Trophoblast cell (in vitro differentiated cells and primary cell): ENCODE data around the gene KDM2A.
"Not testable (repeated sequence)": the region's sequence is repeated elsewhere in the genome, so short reads cannot be mapped to it uniquely, and the experiment has no call there.

Experiments
- DNase-seq, 2 donors: peaks; one replicate each; pipeline ENCODE4 v3.0.0-alpha.2; 2016
- H2AFZ ChIP-seq: 2 replicates; pipeline ENCODE4 v1.6.1; 2013; ENCODE audit warnings: low read length, moderate library complexity, mild to moderate bottlenecking; ENCODE audit not compliant: insufficient read depth, poor library complexity
- H2AK5ac ChIP-seq: 2 replicates; pipeline ENCODE4 v1.6.1; 2013; ENCODE audit warnings: mild to moderate bottlenecking, low read length
- H2BK120ac ChIP-seq: 2 replicates; pipeline ENCODE4 v1.6.1; 2013; ENCODE audit warnings: low read length, mild to moderate bottlenecking, moderate library complexity; ENCODE audit not compliant: insufficient read depth, poor library complexity
- H2BK12ac ChIP-seq: 2 replicates; pipeline ENCODE4 v1.6.1; 2013; ENCODE audit warnings: mild to moderate bottlenecking, low read length, moderate library complexity
- H2BK5ac ChIP-seq: 2 replicates; pipeline ENCODE4 v1.6.1; 2013; ENCODE audit warnings: low read length, low read depth, moderate library complexity, mild to moderate bottlenecking; ENCODE audit not compliant: poor library complexity
- H3K14ac ChIP-seq: 2 replicates; pipeline ENCODE4 v1.6.1; 2013; ENCODE audit warnings: mild to moderate bottlenecking, low read length
- H3K18ac ChIP-seq: 2 replicates; pipeline ENCODE4 v1.6.1; 2013; ENCODE audit warnings: mild to moderate bottlenecking, low read length
- H3K23ac ChIP-seq: 2 replicates; pipeline ENCODE4 v1.6.1; 2013; ENCODE audit warnings: low read length
- H3K27ac ChIP-seq: 2 replicates; pipeline ENCODE4 v1.5.1; 2013; ENCODE audit warnings: low read depth, mild to moderate bottlenecking, inconsistent platforms, low read length, moderate library complexity
- H3K27me3 ChIP-seq: 2 replicates; pipeline ENCODE4 v1.6.1; 2013; ENCODE audit warnings: inconsistent platforms, mild to moderate bottlenecking, low read length, moderate library complexity; ENCODE audit not compliant: insufficient read depth
- H3K36me3 ChIP-seq, 2 experiments: 1 replicate in 1 of 2; 2 replicates in 1 of 2; pipeline ENCODE4 v1.6.1; 2013; ENCODE audit warnings: low read length in 2 of 2, mild to moderate bottlenecking in 2 of 2, moderate library complexity in 1 of 2; ENCODE audit not compliant: insufficient read depth in 2 of 2, control insufficient read depth in 1 of 2
- H3K4ac ChIP-seq: 2 replicates; pipeline ENCODE4 v1.6.1; 2013; ENCODE audit warnings: low read depth, mild to moderate bottlenecking, low read length, moderate library complexity
- H3K4me1 ChIP-seq, 2 experiments: 1 replicate in 1 of 2; 2 replicates in 1 of 2; pipeline ENCODE4 v1.6.1; 2013; ENCODE audit warnings: low read length in 2 of 2, mild to moderate bottlenecking in 2 of 2, moderate library complexity in 1 of 2; ENCODE audit not compliant: insufficient read depth in 2 of 2, control insufficient read depth in 1 of 2
- H3K4me2 ChIP-seq: 2 replicates; pipeline ENCODE4 v1.6.1; 2013; ENCODE audit warnings: inconsistent platforms, mild to moderate bottlenecking, low read length, moderate library complexity
- H3K4me3 ChIP-seq: 2 replicates; pipeline ENCODE4 v1.5.1; 2013; ENCODE audit warnings: mild to moderate bottlenecking, low read depth, low read length, inconsistent platforms
- H3K79me1 ChIP-seq: one replicate; pipeline ENCODE4 v1.6.1; 2013; ENCODE audit warnings: low read length
- H3K79me2 ChIP-seq: 2 replicates; pipeline ENCODE4 v1.6.1; 2013; ENCODE audit warnings: low read length, mild to moderate bottlenecking; ENCODE audit not compliant: control insufficient read depth, insufficient read depth, poor library complexity
- H3K9ac ChIP-seq: 2 replicates; pipeline ENCODE4 v1.6.1; 2013; ENCODE audit warnings: mild to moderate bottlenecking, low read length
- H3K9me3 ChIP-seq: 2 replicates; pipeline ENCODE4 v1.6.1; 2013; ENCODE audit warnings: low read depth, mild to moderate bottlenecking, control low read depth, inconsistent platforms, low read length; ENCODE audit not compliant: insufficient read depth
- H4K12ac ChIP-seq: 2 replicates; pipeline ENCODE4 v1.6.1; 2013; ENCODE audit warnings: low read depth, mild to moderate bottlenecking, low read length, moderate library complexity
- H4K8ac ChIP-seq: 2 replicates; pipeline ENCODE4 v1.6.1; 2013; ENCODE audit warnings: low read depth, mild to moderate bottlenecking, low read length, moderate library complexity
- H4K91ac ChIP-seq: one replicate; pipeline ENCODE4 v1.6.1; 2013; ENCODE audit warnings: low read depth, mild to moderate bottlenecking, low read length, moderate library complexity
- WGBS: extraction: QIAGEN DNeasy Blood & Tissue Kit; methylation state at CpG from one replicate; pipeline ENCODE4 v1.1.7; 2013; ENCODE audit warnings: missing lambda C conversion rate; ENCODE audit not compliant: insufficient read length, insufficient coverage; ENCODE audit errors: extremely low coverage; 5-methylcytosine and 5-hydroxymethylcytosine counted together

Gene KDM2A

GRCh38 chr11:67167091-67167490 is 48.0 kb downstream of the KDM2A start:
- DNase-seq: no peak
- Histone ChIP-seq H2BK12ac (no peak overlapping the region), H3K79me2 (no peaks in the 10 kb centered on the region), H2BK5ac (no peak overlapping the region), H3K79me1 (no peaks in the 10 kb centered on the region), H3K4me1 (no peaks in the 10 kb centered on the region), H2AK5ac (no peak overlapping the region), H3K4me2 (no peak overlapping the region), H4K8ac (no peak overlapping the region), H4K12ac (no peak overlapping the region), H3K23ac (no peak overlapping the region), H2AFZ (no peak overlapping the region), H3K18ac (no peak overlapping the region), H3K9ac (no peak overlapping the region), H3K27me3 (no peaks in the 10 kb centered on the region), H3K36me3 (peaks cover 0 to 1% of the 10 kb centered on the region in 2 experiments), H3K27ac (no peak overlapping the region), H2BK120ac (no peak overlapping the region), H3K4ac (no peak overlapping the region), H4K91ac (no peak overlapping the region), H3K9me3 (no peaks in the 10 kb centered on the region), H3K4me3 (no peak overlapping the region), H3K14ac (no peak overlapping the region)
- no CpG with 5 or more reads among the region's 2 CpGs for WGBS

- no peak overlapping the region for H4K91ac ChIP-seq
- WGBS: no CpG with 5 or more reads among the region's 1 CpG
- no peak overlapping the region for H3K9ac ChIP-seq
Observed at GRCh38 chr11:67167719-67168118, 48.7 kb downstream of the KDM2A start.

GRCh38 chr11:67168911-67169310 is 49.8 kb downstream of the KDM2A start:
- not testable (repeated sequence) for H3K36me3 ChIP-seq, H3K9ac ChIP-seq, H3K27me3 ChIP-seq, H4K12ac ChIP-seq, H3K23ac ChIP-seq, H3K18ac ChIP-seq, H3K14ac ChIP-seq, H2AK5ac ChIP-seq, H4K91ac ChIP-seq, H2BK5ac ChIP-seq, H3K4me2 ChIP-seq, H3K4me3 ChIP-seq, DNase-seq, H4K8ac ChIP-seq, H2AFZ ChIP-seq, H3K9me3 ChIP-seq, H2BK120ac ChIP-seq, H3K4me1 ChIP-seq, H3K4ac ChIP-seq, H3K79me1 ChIP-seq, H2BK12ac ChIP-seq, H3K27ac ChIP-seq, H3K79me2 ChIP-seq
- WGBS: no CpG with 5 or more reads among the region's 9 CpGs

More at GRCh38 chr11:67167719-67168118, 48.7 kb downstream of the KDM2A start:
- Histone ChIP-seq H3K23ac (no peak overlapping the region), H3K4me1 (no peaks in the 10 kb centered on the region), H3K4ac (no peak overlapping the region), H3K14ac (no peak overlapping the region), H2BK120ac (no peak overlapping the region), H2BK12ac (no peak overlapping the region), H4K12ac (no peak overlapping the region), H3K79me1 (no peaks in the 10 kb centered on the region), H3K36me3 (peaks cover 0 to under 1% of the 10 kb centered on the region in 2 experiments), H3K79me2 (no peaks in the 10 kb centered on the region), H3K18ac (no peak overlapping the region), H3K27me3 (no peaks in the 10 kb centered on the region), H3K27ac (no peak overlapping the region), H2AK5ac (no peak overlapping the region), H3K4me3 (no peak overlapping the region), H3K9me3 (no peaks in the 10 kb centered on the region), H3K4me2 (no peak overlapping the region), H2BK5ac (no peak overlapping the region), H4K8ac (no peak overlapping the region), H2AFZ (no peak overlapping the region)
- no peak for DNase-seq

- H3K4me3 ChIP-seq: no peak overlapping the region
- H4K91ac ChIP-seq: no peak overlapping the region
- no peak overlapping the region for H3K23ac ChIP-seq
- H2BK5ac ChIP-seq: no peak overlapping the region
- no peak overlapping the region for H2BK120ac ChIP-seq
- no peak overlapping the region for H3K14ac ChIP-seq
- H3K18ac ChIP-seq: no peak overlapping the region
- no peak overlapping the region for H3K9ac ChIP-seq
- H3K4me2 ChIP-seq: no peak overlapping the region
- no peak overlapping the region for H3K27ac ChIP-seq
- peaks cover 0 to 2% of the 10 kb centered on the region in 2 experiments for H3K36me3 ChIP-seq
- no peaks in the 10 kb centered on the region for H3K27me3 ChIP-seq
- no peaks in the 10 kb centered on the region for H3K4me1 ChIP-seq
- no peak overlapping the region for H2AK5ac ChIP-seq
- H3K9me3 ChIP-seq: no peaks in the 10 kb centered on the region
- H3K4ac ChIP-seq: no peak overlapping the region
- peak in 1 of 2 donors; percentile 44 for DNase-seq
- no peaks in the 10 kb centered on the region for H3K79me1 ChIP-seq
- H3K79me2 ChIP-seq: peaks cover 2% of the 10 kb centered on the region
- whole genome bisulfite sequencing: no CpG with 5 or more reads among the region's 1 CpG
- no peak overlapping the region for H2AFZ ChIP-seq
- no peak overlapping the region for H4K12ac ChIP-seq
- no peak overlapping the region for H4K8ac ChIP-seq
- H2BK12ac ChIP-seq: no peak overlapping the region
Observed at GRCh38 chr11:67174311-67174710, 55.2 kb downstream of the KDM2A start.
